Right lobe of liver (tissue), 4 donors: ENCODE results near the gene PGBD5.

ENCODE experiments used
- POLR2A ChIP-seq: fragments of 450-650 bp; IDR thresholded peaks from one replicate; pipeline ENCODE4 v1.6.1; 2017; ENCODE audit warnings: antibody characterized with exemption, mild to moderate bottlenecking
- TF ChIP-seq, protein P1 (sequence below), 4 donors: fragments of 200-600 bp in 3 of 4; fragments of 450-650 bp in 1 of 4; IDR thresholded peaks; one replicate each; pipeline versions ENCODE4 v1.5.1 to v1.8.0; 2016 to 2022; ENCODE audit warnings: antibody characterized with exemption in 4 of 4, mild to moderate bottlenecking in 2 of 4
- donor health status: DM: no; HTN: no; CAD: no.
- donor health status: DM: no; HTN: no; CAD: no.
- donor health status: DM: no; HTN: yes; CAD: no.

GRCh38 chr1:230317823-230318819, 108.0 kb downstream of the PGBD5 start:
- TF ChIP-seq, protein P1, sequence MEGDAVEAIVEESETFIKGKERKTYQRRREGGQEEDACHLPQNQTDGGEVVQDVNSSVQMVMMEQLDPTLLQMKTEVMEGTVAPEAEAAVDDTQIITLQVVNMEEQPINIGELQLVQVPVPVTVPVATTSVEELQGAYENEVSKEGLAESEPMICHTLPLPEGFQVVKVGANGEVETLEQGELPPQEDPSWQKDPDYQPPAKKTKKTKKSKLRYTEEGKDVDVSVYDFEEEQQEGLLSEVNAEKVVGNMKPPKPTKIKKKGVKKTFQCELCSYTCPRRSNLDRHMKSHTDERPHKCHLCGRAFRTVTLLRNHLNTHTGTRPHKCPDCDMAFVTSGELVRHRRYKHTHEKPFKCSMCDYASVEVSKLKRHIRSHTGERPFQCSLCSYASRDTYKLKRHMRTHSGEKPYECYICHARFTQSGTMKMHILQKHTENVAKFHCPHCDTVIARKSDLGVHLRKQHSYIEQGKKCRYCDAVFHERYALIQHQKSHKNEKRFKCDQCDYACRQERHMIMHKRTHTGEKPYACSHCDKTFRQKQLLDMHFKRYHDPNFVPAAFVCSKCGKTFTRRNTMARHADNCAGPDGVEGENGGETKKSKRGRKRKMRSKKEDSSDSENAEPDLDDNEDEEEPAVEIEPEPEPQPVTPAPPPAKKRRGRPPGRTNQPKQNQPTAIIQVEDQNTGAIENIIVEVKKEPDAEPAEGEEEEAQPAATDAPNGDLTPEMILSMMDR (IDR thresholded peaks at IDR 0.05) = no peak
- no peak for TF ChIP-seq POLR2A
